Omental fat pad (tissue), 4 donors: Measurements from ENCODE around the gene POMGNT2. TPM values are rescaled to one million over a fixed set of nuclear protein-coding genes. Genes with fewer than 3 reads are reported as not detected.

ENCODE experiments used
- ATAC-seq: fragments of 150-250 bp; one replicate; pipeline ENCODE4 v1.9.1; 2016; ENCODE audit warnings: mild to moderate bottlenecking, moderate library complexity; ENCODE audit not compliant: low FRiP score
- DNase-seq: peaks from one replicate; pipeline ENCODE4 v3.0.0-alpha.2; 2019; ENCODE audit warnings: low spot score
- total RNA-seq, 4 donors: library from RNA; depleted of rRNA; stranded (reverse); fragments of >200 nt; gene quantifications; one replicate each; pipeline ENCODE4 v1.1.0, GENCODE V29; 2016
- TF ChIP-seq, protein P1 (sequence below), 3 donors: fragments of 450-650 bp; IDR thresholded peaks; one replicate each; pipeline ENCODE4 v1.5.1; 2016 to 2017; ENCODE audit warnings: antibody characterized with exemption in 3 of 3, mild to moderate bottlenecking in 3 of 3, moderate library complexity in 2 of 3

The POMGNT2 gene
- 10 to 100 TPM; 13.0 to 19.6 (median 15.9) TPM for total RNA-seq

DNA sequence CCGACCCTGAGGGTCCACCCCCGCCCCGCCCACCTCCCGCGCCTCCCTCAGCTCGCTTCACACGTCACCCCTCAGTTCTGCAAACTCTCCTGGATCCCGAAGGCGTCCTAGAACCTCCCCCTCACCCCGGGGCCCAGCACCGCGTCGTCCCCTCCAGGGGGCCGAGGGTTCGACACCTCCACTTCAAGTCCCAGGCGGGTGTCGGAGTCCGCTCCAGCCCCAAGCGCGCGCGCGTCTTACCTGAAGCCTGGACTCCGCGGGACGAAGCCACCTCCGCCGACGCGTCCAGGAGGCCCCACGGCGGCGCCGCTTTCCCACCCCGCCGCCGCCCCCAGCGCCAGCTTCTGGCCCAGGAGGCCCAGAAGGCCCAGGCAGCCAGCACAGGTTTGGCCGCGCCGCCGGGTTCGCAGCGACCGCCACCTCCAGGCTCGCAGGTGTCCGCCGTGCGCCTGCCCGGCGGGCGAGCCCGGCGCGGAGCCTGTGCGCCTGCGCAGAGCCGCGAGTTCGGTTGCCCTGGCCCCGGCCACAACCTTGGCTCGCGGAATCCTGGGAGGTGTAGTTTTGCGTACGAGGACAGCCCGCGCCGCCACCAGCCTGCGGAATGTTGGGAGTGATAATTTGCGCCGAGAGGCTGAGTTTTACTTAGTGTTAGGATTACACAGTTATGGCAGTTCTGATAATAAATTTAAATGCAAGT lies at the start of gene POMGNT2:
TSS of gene POMGNT2 (minus strand) at position 484 of the 697 bp plus-strand sequence. CDS start 24,648 bp downstream, outside the sequence.
- ATAC-seq (peak; percentile 96), DNase-seq (peak; percentile 60)
- TF ChIP-seq, protein P1, sequence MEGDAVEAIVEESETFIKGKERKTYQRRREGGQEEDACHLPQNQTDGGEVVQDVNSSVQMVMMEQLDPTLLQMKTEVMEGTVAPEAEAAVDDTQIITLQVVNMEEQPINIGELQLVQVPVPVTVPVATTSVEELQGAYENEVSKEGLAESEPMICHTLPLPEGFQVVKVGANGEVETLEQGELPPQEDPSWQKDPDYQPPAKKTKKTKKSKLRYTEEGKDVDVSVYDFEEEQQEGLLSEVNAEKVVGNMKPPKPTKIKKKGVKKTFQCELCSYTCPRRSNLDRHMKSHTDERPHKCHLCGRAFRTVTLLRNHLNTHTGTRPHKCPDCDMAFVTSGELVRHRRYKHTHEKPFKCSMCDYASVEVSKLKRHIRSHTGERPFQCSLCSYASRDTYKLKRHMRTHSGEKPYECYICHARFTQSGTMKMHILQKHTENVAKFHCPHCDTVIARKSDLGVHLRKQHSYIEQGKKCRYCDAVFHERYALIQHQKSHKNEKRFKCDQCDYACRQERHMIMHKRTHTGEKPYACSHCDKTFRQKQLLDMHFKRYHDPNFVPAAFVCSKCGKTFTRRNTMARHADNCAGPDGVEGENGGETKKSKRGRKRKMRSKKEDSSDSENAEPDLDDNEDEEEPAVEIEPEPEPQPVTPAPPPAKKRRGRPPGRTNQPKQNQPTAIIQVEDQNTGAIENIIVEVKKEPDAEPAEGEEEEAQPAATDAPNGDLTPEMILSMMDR (IDR thresholded peaks at IDR 0.05), result no peak

DNA sequence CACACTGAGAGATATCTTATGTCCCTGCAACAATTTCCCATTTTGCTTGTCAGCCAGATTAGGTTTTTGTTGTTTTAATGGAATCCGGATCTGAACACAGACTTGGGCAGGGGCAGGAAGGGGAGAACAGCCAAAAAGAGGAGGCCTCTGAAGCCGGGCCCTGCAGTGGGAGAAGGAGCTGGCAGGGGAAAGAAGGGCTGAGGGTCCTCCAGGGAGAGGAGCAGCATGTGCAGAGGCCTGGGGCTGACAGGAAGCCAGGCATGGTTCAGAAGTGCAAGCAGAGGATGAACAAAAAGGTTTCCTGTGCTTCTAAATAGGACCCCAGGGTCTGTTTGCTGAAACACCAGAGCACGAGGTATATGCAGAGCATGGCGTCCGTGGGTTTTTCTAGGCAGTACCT lies 49.1 kb upstream of the POMGNT2 start:
- TF ChIP-seq, protein P1 (IDR thresholded peaks at IDR 0.05), result no peak
- no peak for DNase-seq

DNA sequence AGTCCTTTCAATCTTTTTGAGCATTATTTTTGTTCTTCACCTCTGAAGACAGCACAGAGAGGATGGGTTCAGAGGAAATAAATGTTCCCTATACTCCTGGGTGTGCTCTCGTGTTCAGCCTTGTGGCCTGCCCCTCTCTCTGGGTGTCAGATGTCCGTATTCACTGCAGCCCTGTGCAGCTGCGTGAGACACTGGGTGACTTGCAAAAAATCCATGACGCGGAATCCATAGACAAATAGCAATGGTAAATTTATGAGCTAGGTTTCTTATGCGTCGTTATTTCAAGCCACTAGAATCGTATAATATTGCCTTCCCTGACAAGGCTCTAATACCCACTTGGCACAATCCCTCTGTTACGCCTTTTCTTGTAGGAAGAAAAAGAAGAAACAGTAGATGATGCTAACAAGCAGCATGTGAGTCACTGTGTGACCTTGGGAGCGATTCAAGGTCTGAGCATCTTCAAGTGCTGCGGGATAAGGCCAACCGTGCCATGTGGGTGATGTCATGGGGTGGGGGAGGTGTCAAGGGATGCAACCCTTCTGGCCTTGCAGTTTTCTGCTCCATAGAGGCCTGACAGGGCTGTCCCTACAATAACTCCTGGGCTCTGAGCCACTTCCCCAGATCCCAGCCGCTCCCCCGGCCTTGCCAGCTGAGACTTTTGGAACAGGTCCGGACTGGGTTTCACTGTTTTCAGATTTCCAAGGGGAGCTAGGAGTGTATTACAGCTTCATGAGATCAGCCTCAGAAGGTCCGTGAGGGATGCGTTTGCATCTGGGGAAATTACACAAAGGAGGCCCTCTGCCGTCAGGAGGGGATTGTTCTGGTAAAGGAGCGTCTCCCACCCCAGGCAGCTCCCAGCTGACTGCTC lies 47.6 kb upstream of the POMGNT2 start:
- no peak for DNase-seq
- peak; percentile 64 for ATAC-seq

More for the DNA sequence above, 49.1 kb upstream of the POMGNT2 start:
- ATAC-seq, result no peak

DNA sequence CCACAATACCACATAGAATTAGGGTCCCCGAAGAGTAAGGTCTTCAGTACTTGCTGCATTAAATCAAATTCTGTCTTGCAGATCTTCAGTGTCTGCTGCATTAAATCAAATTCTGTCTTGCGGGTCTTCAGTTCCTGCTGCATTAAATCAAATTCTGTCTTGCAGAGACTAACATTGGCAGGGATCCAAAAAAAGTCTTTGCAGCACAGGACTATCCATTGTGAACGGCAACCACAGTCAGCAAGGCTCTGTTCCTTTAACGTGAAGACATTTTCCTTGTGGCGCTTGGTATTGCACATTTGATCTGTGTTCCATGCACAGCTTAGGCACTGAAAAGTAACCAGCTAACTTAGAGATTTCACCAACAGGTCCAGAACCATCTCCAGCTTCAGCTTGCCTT lies 46.8 kb upstream of the POMGNT2 start:
- DNase-seq (no peak), ATAC-seq (no peak)
- TF ChIP-seq, protein P1 (IDR thresholded peaks at IDR 0.05), result no peak

More for the DNA sequence above, 47.6 kb upstream of the POMGNT2 start:
- TF ChIP-seq, protein P1 (IDR thresholded peaks at IDR 0.05), result no peak

DNA sequence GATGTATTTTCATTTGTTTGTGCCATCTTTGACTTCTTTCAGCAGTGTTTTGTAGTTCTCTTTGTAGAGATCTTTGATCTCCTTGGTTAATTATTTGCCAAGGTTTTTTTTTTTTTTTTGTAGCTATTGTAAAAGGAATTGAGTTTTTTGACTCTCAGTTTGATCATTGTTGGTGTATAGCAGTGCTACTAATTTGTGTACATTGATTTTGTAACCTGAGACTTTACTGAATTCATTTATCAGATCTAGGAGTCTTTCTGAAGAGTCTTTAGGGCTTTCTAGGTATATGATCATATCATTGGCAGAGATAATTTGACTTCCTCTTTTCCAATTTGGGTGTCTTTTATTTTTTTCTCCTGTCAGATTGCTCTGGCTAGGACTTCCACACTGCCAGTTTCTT lies 42.2 kb upstream of the POMGNT2 start:
- no peak for DNase-seq
- ATAC-seq, result no peak
- TF ChIP-seq, protein P1 (IDR thresholded peaks at IDR 0.05), result no peak

DNA sequence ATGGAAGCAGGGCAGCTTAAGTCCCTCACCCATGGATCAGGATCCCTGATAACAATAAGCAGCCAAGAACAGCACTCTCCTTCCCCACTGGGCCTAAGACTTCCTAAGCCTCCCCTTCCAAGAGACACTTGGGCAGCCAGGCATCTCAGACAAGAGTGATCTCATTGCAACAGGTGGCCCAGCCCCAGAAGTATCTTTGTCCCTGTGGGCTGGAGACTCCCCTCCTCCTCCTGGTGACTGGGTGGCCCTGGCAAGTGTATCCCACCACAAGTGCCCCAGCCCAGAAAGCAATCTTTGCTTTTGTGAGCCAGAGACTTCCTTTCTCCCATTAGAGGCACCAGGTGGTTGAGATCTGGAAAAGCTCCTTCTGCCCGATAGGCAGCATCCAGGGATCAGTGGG lies 40.7 kb upstream of the POMGNT2 start:
- TF ChIP-seq, protein P1 (IDR thresholded peaks at IDR 0.05), result no peak
- DNase-seq, result no peak
- no peak for ATAC-seq
